H1 (cell line): ENCODE data around the gene OR10C1. TPM values are rescaled to one million over a fixed set of nuclear protein-coding genes. Genes with fewer than 3 reads are reported as not detected.

ENCODE experiments used
- CTCF ChIA-PET: fragments of 300-600 bp; sonication (Branson Sonifier 250); formaldehyde crosslinking; loops from one replicate; lab custom pipeline; 2021; ENCODE audit not compliant: partially characterized antibody; lab: Charles Lee
- POLR2A ChIA-PET: fragments of 300-600 bp; sonication (Branson Sonifier 250); formaldehyde crosslinking; loops from one replicate; lab custom pipeline; 2021; ENCODE audit warnings: inconsistent platforms; ENCODE audit not compliant: partially characterized antibody; lab: Charles Lee
- DNase-seq, 2 experiments: peaks; one replicate each; pipeline versions ENCODE4 v3.0.0 to v3.0.0-alpha.2; 2010 to 2022; ENCODE audit warnings: low spot score in 2 of 2, low read depth in 1 of 2, mixed read lengths in 1 of 2
- FAIRE-seq: peaks from 2 replicates; lab custom pipeline; 2011; peaks lifted over from hg19 to GRCh38; lab: Jason Lieb, UNC
- H2AFZ ChIP-seq: 2 replicates; pipeline ENCODE4 v1.8.1; 2012; ENCODE audit warnings: low read length, inconsistent platforms
- H2AK5ac ChIP-seq: 2 replicates; pipeline ENCODE4 v1.6.1; 2013; ENCODE audit warnings: low read depth, low read length
- H2BK120ac ChIP-seq: replicated peaks from 2 replicates; pipeline ENCODE3; 2013; ENCODE audit warnings: low read depth, low read length, inconsistent platforms
- H2BK12ac ChIP-seq: 2 replicates; pipeline ENCODE4 v1.6.1; 2013; ENCODE audit warnings: low read depth, low read length
- H2BK15ac ChIP-seq: 2 replicates; pipeline ENCODE4 v1.6.1; 2013; ENCODE audit warnings: low read length
- H2BK20ac ChIP-seq: 2 replicates; pipeline ENCODE4 v1.6.1; 2013; ENCODE audit warnings: low read length
- H2BK5ac ChIP-seq: 2 replicates; pipeline ENCODE4 v1.6.1; 2013; ENCODE audit warnings: low read depth, low read length
- H3K14ac ChIP-seq: 2 replicates; pipeline ENCODE4 v1.6.1; 2013; ENCODE audit warnings: inconsistent platforms; ENCODE audit not compliant: insufficient read length
- H3K18ac ChIP-seq: 2 replicates; pipeline ENCODE4 v1.6.1; 2013; ENCODE audit warnings: low read length; ENCODE audit errors: extremely low read depth
- H3K23ac ChIP-seq: 2 replicates; pipeline ENCODE4 v1.6.1; 2013; ENCODE audit warnings: inconsistent platforms; ENCODE audit not compliant: insufficient read length
- H3K23me2 ChIP-seq: 2 replicates; pipeline ENCODE4 v1.6.1; 2013; ENCODE audit warnings: low read depth, low read length
- H3K27ac ChIP-seq: 2 replicates; pipeline ENCODE4 v1.6.1; 2011; ENCODE audit warnings: low read depth, low read length, inconsistent platforms
- H3K27me3 ChIP-seq, 4 experiments: replicated peaks in 1 of 4; 1 replicate in 1 of 4; 2 replicates in 3 of 4; pipeline versions ENCODE4 v1.6.1 to v1.8.1; 2011 to 2013; ENCODE audit warnings: low read length in 3 of 4, mild to moderate bottlenecking in 3 of 4, inconsistent platforms in 2 of 4, mixed read lengths in 2 of 4, moderate library complexity in 1 of 4; ENCODE audit not compliant: control insufficient read depth in 3 of 4, insufficient read depth in 3 of 4; ENCODE audit errors: extremely low read depth in 1 of 4
- H3K36me3 ChIP-seq, 4 experiments: 2 replicates each; pipeline versions ENCODE4 v1.6.1 to v1.8.1; 2011 to 2013; ENCODE audit warnings: mild to moderate bottlenecking in 4 of 4, low read length in 3 of 4, moderate library complexity in 2 of 4, control low read depth in 1 of 4, inconsistent platforms in 1 of 4; ENCODE audit not compliant: insufficient read depth in 4 of 4, control insufficient read depth in 2 of 4
- H3K4ac ChIP-seq: replicated peaks from 2 replicates; pipeline ENCODE3; 2013; ENCODE audit warnings: low read length, low read depth, mixed read lengths, inconsistent platforms; ENCODE audit not compliant: insufficient read length
- H3K4me1 ChIP-seq, 4 experiments: replicated peaks in 1 of 4; 1 replicate in 1 of 4; 2 replicates in 3 of 4; pipeline versions ENCODE4 v1.6.1 to v1.8.1; 2011 to 2013; ENCODE audit warnings: low read length in 3 of 4, inconsistent platforms in 2 of 4, mixed read lengths in 1 of 4; ENCODE audit not compliant: insufficient read depth in 4 of 4, control insufficient read depth in 3 of 4
- H3K4me2 ChIP-seq, 2 experiments: 2 replicates each; pipeline versions ENCODE4 v1.6.1 to v1.8.1; 2011 to 2013; ENCODE audit warnings: low read depth in 2 of 2, low read length in 2 of 2, control low read depth in 1 of 2, inconsistent platforms in 1 of 2, mild to moderate bottlenecking in 1 of 2; ENCODE audit not compliant: insufficient read depth in 1 of 2
- H3K4me3 ChIP-seq, 4 experiments: fragments of 200-600, 300-600 bp in 1 of 4; sonication (generic), shearing (Covaris generic), sonication (Bioruptor Twin) in 1 of 4; 2 replicates each; pipeline versions ENCODE4 v1.5.1 to v1.8.1; 2011 to 2016; ENCODE audit warnings: low read length in 4 of 4, low read depth in 3 of 4, control low read depth in 2 of 4, inconsistent platforms in 2 of 4, mild to moderate bottlenecking in 2 of 4, mixed read lengths in 1 of 4, moderate library complexity in 1 of 4; ENCODE audit not compliant: insufficient read depth in 2 of 4; ENCODE audit errors: extremely low read depth in 1 of 4
- H3K56ac ChIP-seq: replicated peaks from 2 replicates; pipeline ENCODE3; 2013; ENCODE audit warnings: low read depth, mild to moderate bottlenecking, mixed read lengths, low read length, inconsistent platforms; ENCODE audit not compliant: insufficient read length
- H3K79me1 ChIP-seq: 2 replicates; pipeline ENCODE4 v1.6.1; 2013; ENCODE audit warnings: low read depth, low read length, control low read depth
- H3K79me2 ChIP-seq, 2 experiments: 2 replicates each; pipeline versions ENCODE4 v1.6.1 to v1.8.1; 2012 to 2013; ENCODE audit warnings: low read length in 2 of 2, mild to moderate bottlenecking in 2 of 2, inconsistent platforms in 1 of 2; ENCODE audit not compliant: insufficient read depth in 2 of 2, control insufficient read depth in 1 of 2
- H3K9ac ChIP-seq, 4 experiments: replicated peaks in 1 of 4; 1 replicate in 1 of 4; 2 replicates in 3 of 4; pipeline versions ENCODE4 v1.6.1 to v1.8.1; 2011 to 2013; ENCODE audit warnings: low read depth in 3 of 4, low read length in 3 of 4, control low read depth in 2 of 4, mild to moderate bottlenecking in 2 of 4, moderate library complexity in 2 of 4, inconsistent platforms in 1 of 4; ENCODE audit errors: extremely low read depth in 1 of 4
- H3K9me3 ChIP-seq, 2 experiments: 2 replicates each; pipeline versions ENCODE4 v1.6.1 to v1.8.1; 2012 to 2013; ENCODE audit warnings: mild to moderate bottlenecking in 2 of 2, moderate library complexity in 2 of 2, control low read depth in 1 of 2, inconsistent platforms in 1 of 2, low read depth in 1 of 2, low read length in 1 of 2, mixed read lengths in 1 of 2; ENCODE audit not compliant: insufficient read depth in 2 of 2
- H4K20me1 ChIP-seq, 2 experiments: replicated peaks in 1 of 2; 2 replicates each; pipeline versions ENCODE3 to v1.8.1; 2011 to 2013; ENCODE audit warnings: inconsistent platforms in 2 of 2, low read length in 2 of 2, mild to moderate bottlenecking in 1 of 2; ENCODE audit not compliant: insufficient read depth in 2 of 2, control insufficient read depth in 1 of 2
- H4K5ac ChIP-seq: 2 replicates; pipeline ENCODE4 v1.6.1; 2013; ENCODE audit warnings: low read length, low read depth, mixed read lengths, inconsistent platforms; ENCODE audit not compliant: insufficient read length
- H4K8ac ChIP-seq: 2 replicates; pipeline ENCODE4 v1.8.0; 2013; ENCODE audit warnings: mild to moderate bottlenecking, moderate library complexity, low read length, inconsistent platforms; ENCODE audit not compliant: insufficient read depth; ENCODE audit errors: extremely low read depth
- H4K91ac ChIP-seq: replicated peaks from 2 replicates; pipeline ENCODE3; 2013; ENCODE audit warnings: low read length, mixed read lengths, inconsistent platforms; ENCODE audit not compliant: insufficient read length
- ASH2L ChIP-seq: fragments of 200-600, 300-600 bp; sonication (generic); IDR thresholded peaks from one replicate; pipeline ENCODE4 v1.7.1; 2017; ENCODE audit warnings: low read length
- ATF2 ChIP-seq: IDR thresholded peaks from 2 replicates; pipeline ENCODE4 v1.6.1; 2012; ENCODE audit warnings: low read length, inconsistent platforms
- BCL11A ChIP-seq, 2 experiments: IDR thresholded peaks; one replicate each; pipeline ENCODE4 v1.6.1; 2011; ENCODE audit warnings: low read depth in 2 of 2, low read length in 2 of 2, mild to moderate bottlenecking in 2 of 2
- CEBPB ChIP-seq: IDR thresholded peaks from 2 replicates; pipeline ENCODE4 v1.6.1; 2012; ENCODE audit warnings: low read depth, low read length
- CHD1 ChIP-seq: IDR thresholded peaks from 2 replicates; pipeline ENCODE4 v1.6.1; 2012; ENCODE audit warnings: low read depth, low read length, improper control_type of control experiment
- CHD2 ChIP-seq: IDR thresholded peaks from 2 replicates; pipeline ENCODE4 v1.6.1; 2012; ENCODE audit warnings: low read length, improper control_type of control experiment
- CTBP2 ChIP-seq: IDR thresholded peaks from 2 replicates; pipeline ENCODE4 v1.7.0; 2011; ENCODE audit warnings: borderline replicate concordance, mild to moderate bottlenecking, moderate library complexity, mixed read lengths, low read length; ENCODE audit not compliant: insufficient read depth, insufficient read length
- HDAC2 ChIP-seq, 2 experiments: fragments of 300-600 bp in 1 of 2; sonication (generic) in 1 of 2; IDR thresholded peaks; 2 replicates each; pipeline ENCODE4 v1.6.1; 2011 to 2012; ENCODE audit warnings: low read depth in 2 of 2, low read length in 2 of 2, mild to moderate bottlenecking in 2 of 2, moderate library complexity in 2 of 2, borderline replicate concordance in 1 of 2, inconsistent platforms in 1 of 2
- JUN ChIP-seq: IDR thresholded peaks from 2 replicates; pipeline ENCODE4 v1.6.1; 2011; ENCODE audit warnings: low read depth, mild to moderate bottlenecking, improper control_type of control experiment, low read length
- NANOG ChIP-seq: IDR thresholded peaks from 2 replicates; pipeline ENCODE4 v1.6.1; 2011; ENCODE audit warnings: low read length, low read depth, mild to moderate bottlenecking, inconsistent platforms; ENCODE audit not compliant: insufficient read depth, poor library complexity, severe bottlenecking
- PHF8 ChIP-seq: fragments of 200-600 bp; sonication (generic); conservative IDR thresholded peaks from 2 replicates; pipeline ENCODE4 v1.7.1; 2012; ENCODE audit warnings: low read depth, mild to moderate bottlenecking, inconsistent platforms, low read length, moderate library complexity
- TBP ChIP-seq: IDR thresholded peaks from 2 replicates; pipeline ENCODE4 v1.6.1; 2011; ENCODE audit warnings: low read depth, low read length, improper control_type of control experiment
- WGBS, 2 experiments: shearing (Covaris generic) in 1 of 2; methylation state at CpG; one replicate each; pipeline versions ENCODE4 v1.1.6 to v1.1.7; 2013 to 2015; ENCODE audit warnings: low lambda C conversion rate in 2 of 2, mixed read lengths in 2 of 2, inconsistent platforms in 1 of 2, low coverage in 1 of 2, missing lambda C conversion rate in 1 of 2; ENCODE audit not compliant: insufficient replicate concordance in 2 of 2, insufficient coverage in 1 of 2, insufficient read length in 1 of 2; ENCODE audit errors: extremely low coverage in 1 of 2, missing lambda C conversion rate in 1 of 2; 5-methylcytosine and 5-hydroxymethylcytosine counted together
- polyA plus RNA-seq, 7 experiments: library from polyadenylated mRNA; depleted of rRNA in 3 of 7; stranded (reverse) in 5 of 7; unstranded in 2 of 7; fragments of >200 nt in 5 of 7; fragments of 200-250 nt in 2 of 7; gene quantifications; 1 replicate in 5 of 7; 2 replicates in 1 of 7; 4 replicates in 1 of 7; pipeline versions ENCODE4 v1.2.1 to v1.2.3, GENCODE V29; 2011 to 2013; ENCODE audit warnings: missing spikeins in 2 of 7, mixed read lengths in 2 of 7
- total RNA-seq: library from RNA; stranded (reverse); fragmentation: NEBNext Ultra II Directional; extraction: Animal tissue kit (Norgen Biotek cat#: 25700); gene quantifications from 2 replicates; pipeline ENCODE4 v1.2.1, GENCODE V29; 2021

Gene OR10C1
- total and polyA plus RNA-seq, 2 of the 8 experiments (the other 6 are each of a cell fraction or from before 2014, with no cell fraction given) = not detected

DNA sequence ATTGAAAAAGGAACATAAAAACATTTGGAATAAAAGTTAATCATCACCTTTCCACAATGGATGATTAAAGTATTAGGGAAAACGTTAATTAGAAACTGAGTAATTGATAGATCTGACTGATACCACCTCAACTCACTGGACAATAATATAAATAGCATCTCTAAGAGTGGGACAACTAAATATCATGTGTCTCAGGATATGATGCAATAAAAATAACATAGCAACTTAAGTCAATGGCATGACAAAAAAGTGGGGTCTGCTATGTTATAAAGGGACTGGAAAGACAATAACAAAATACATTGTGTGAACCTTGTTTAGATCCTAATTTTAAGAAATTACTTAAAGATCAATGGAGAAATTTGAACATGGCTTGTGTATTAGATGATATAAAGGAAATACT lies 14.0 kb upstream of the OR10C1 start:
- Histone ChIP-seq H4K8ac (no peak overlapping the region), H3K9me3 (0 out of 4 replicates have a peak, but pooled peaks cover 0 to 3% of the 10 kb centered on the region in 2 experiments), H2BK15ac (no peak overlapping the region), H3K27me3 (no peaks in the 10 kb centered on the region), H2BK20ac (no peak overlapping the region), H3K14ac (no peak overlapping the region), H4K20me1 (no peaks in the 10 kb centered on the region), H3K4ac (no peak overlapping the region), H2BK120ac (no peak overlapping the region), H3K36me3 (no peaks in the 10 kb centered on the region), H3K4me3 (no peak overlapping the region), H3K4me1 (no peaks in the 10 kb centered on the region), H3K4me2 (no peak overlapping the region), H2BK12ac (no peak overlapping the region), H2AFZ (no peak overlapping the region), H3K23me2 (no peaks in the 10 kb centered on the region), H3K9ac (no peak overlapping the region), H2AK5ac (no peak overlapping the region), H3K18ac (no peak overlapping the region), H3K79me1 (no peaks in the 10 kb centered on the region), H4K5ac (no peak overlapping the region), H3K27ac (no peak overlapping the region), H3K56ac (no peak overlapping the region), H4K91ac (no peak overlapping the region), H2BK5ac (no peak overlapping the region), H3K23ac (no peak overlapping the region), H3K79me2 (no peaks in the 10 kb centered on the region)
- no peak for FAIRE-seq
- no peak for DNase-seq
- 74% methylated on average over 1 of the region's 1 CpG; no CpG with 5 or more reads in 1 of the 2 experiments for WGBS, 2 experiments
- CTCF ChIA-PET = interaction anchor here (0.9 to 2.5 kb wide), 3 partner anchors 43 to 164 kb away, joined by 3 to 13 read pairs (median 4); no protein-coding TSS in a partner anchor
- POLR2A ChIA-PET = interaction anchor here (1.2 kb wide), 1 partner anchor 20 kb away, joined by 3 read pairs; no protein-coding TSS in a partner anchor
- no peak for TF ChIP-seq CHD2
- TF ChIP-seq ASH2L = no peak
- no peak for TF ChIP-seq CTBP2
- no peak for TF ChIP-seq TBP
- TF ChIP-seq JUN = no peak
- no peak for TF ChIP-seq CHD1
- no peak for TF ChIP-seq ATF2
- no peak for TF ChIP-seq BCL11A (IDR thresholded peaks at IDR 0.05; ENCODE audit: low read depth in 2 of 2, low read length in 2 of 2)
- TF ChIP-seq CEBPB = no peak
- TF ChIP-seq PHF8 = no peak
- no peak for TF ChIP-seq NANOG
- TF ChIP-seq HDAC2 (IDR thresholded peaks at IDR 0.05; ENCODE audit: borderline replicate concordance in 1 of 2, low read depth in 2 of 2, low read length in 2 of 2) = no peak
